KMS-11 (cell line): Measurements from ENCODE around the gene PHTF2.

Source experiments
- H2AFZ ChIP-seq: fragments of 200-600 bp; sonication (generic); 2 replicates; pipeline ENCODE4 v1.6.1; 2016; ENCODE audit warnings: antibody characterized with exemption, mixed run types, low read depth
- H3K27ac ChIP-seq: fragments of 200-600 bp; sonication (generic); 2 replicates; pipeline ENCODE4 v1.6.1; 2016; ENCODE audit warnings: mild to moderate bottlenecking, mixed run types
- H3K27me3 ChIP-seq: fragments of 200-600 bp; sonication (generic); 2 replicates; pipeline ENCODE4 v1.6.1; 2017; ENCODE audit warnings: mild to moderate bottlenecking, low read depth, mixed run types, moderate library complexity; ENCODE audit not compliant: insufficient read depth
- H3K36me3 ChIP-seq: fragments of 200-600 bp; sonication (generic); 2 replicates; pipeline ENCODE4 v1.6.1; 2017; ENCODE audit warnings: mild to moderate bottlenecking, mixed run types; ENCODE audit not compliant: insufficient read depth
- H3K4me1 ChIP-seq: fragments of 200-600 bp; sonication (generic); 2 replicates; pipeline ENCODE4 v1.6.1; 2016; ENCODE audit warnings: mild to moderate bottlenecking, low read depth, mixed run types; ENCODE audit not compliant: poor library complexity, severe bottlenecking
- H3K4me2 ChIP-seq: fragments of 200-600 bp; sonication (generic); 2 replicates; pipeline ENCODE4 v1.7.0; 2016; ENCODE audit warnings: mild to moderate bottlenecking, mixed run types
- H3K4me3 ChIP-seq: fragments of 200-600 bp; sonication (generic); IDR thresholded peaks from 2 replicates; pipeline ENCODE4 v1.6.1; 2017; ENCODE audit warnings: low read depth, low read length, mixed read lengths; ENCODE audit not compliant: insufficient read depth
- H3K79me2 ChIP-seq: fragments of 200-600 bp; sonication (generic); 2 replicates; pipeline ENCODE4 v1.6.1; 2016; ENCODE audit warnings: low read depth, mixed run types; ENCODE audit not compliant: insufficient read depth
- H3K9ac ChIP-seq: fragments of 200-600 bp; sonication (generic); 2 replicates; pipeline ENCODE4 v1.6.1; 2016; ENCODE audit warnings: mild to moderate bottlenecking, mixed run types
- H4K20me1 ChIP-seq: fragments of 200-600 bp; sonication (generic); 2 replicates; pipeline ENCODE4 v1.6.1; 2016; ENCODE audit warnings: mild to moderate bottlenecking, mixed run types; ENCODE audit not compliant: insufficient read depth
- CTCF ChIP-seq: fragments of 200-600 bp; sonication (generic); conservative IDR thresholded peaks from 2 replicates; pipeline ENCODE4 v1.6.1; 2017; ENCODE audit warnings: low read depth, mild to moderate bottlenecking, antibody characterized with exemption, low read length, moderate library complexity, mixed read lengths

PHTF2 gene

GRCh38 chr7:77823787-77824186, 25.2 kb downstream of the PHTF2 start:
- no peaks in the 10 kb centered on the region for H3K4me1 ChIP-seq
- no peaks in the 10 kb centered on the region for H3K27me3 ChIP-seq
- H3K27ac ChIP-seq: no peak overlapping the region
- H3K9ac ChIP-seq: no peak overlapping the region
- no peaks in the 10 kb centered on the region for H4K20me1 ChIP-seq
- peaks cover 10% of the 10 kb centered on the region; the same call in 1 of the 2 replicates for H3K79me2 ChIP-seq
- no peak overlapping the region for H3K4me2 ChIP-seq
- no peak overlapping the region for H2AFZ ChIP-seq
- no peak for TF ChIP-seq CTCF
- H3K36me3 ChIP-seq: no peaks in the 10 kb centered on the region; the same call in 1 of the 2 replicates
- no peak overlapping the region for H3K4me3 ChIP-seq

- TF ChIP-seq CTCF: no peak
- Histone ChIP-seq H3K79me2 (peaks cover 10% of the 10 kb centered on the region; the same call in 1 of the 2 replicates), H3K4me2 (no peak overlapping the region), H3K36me3 (no peaks in the 10 kb centered on the region; the same call in 1 of the 2 replicates), H3K27ac (no peak overlapping the region), H2AFZ (no peak overlapping the region), H3K27me3 (no peaks in the 10 kb centered on the region), H3K4me3 (no peak overlapping the region), H4K20me1 (no peaks in the 10 kb centered on the region), H3K9ac (no peak overlapping the region), H3K4me1 (no peaks in the 10 kb centered on the region)
Measured at GRCh38 chr7:77824636-77825035, 26.1 kb downstream of the PHTF2 start.

GRCh38 chr7:77825131-77825530, 26.6 kb downstream of the PHTF2 start:
- no peak overlapping the region for H2AFZ ChIP-seq
- no peaks in the 10 kb centered on the region for H3K4me1 ChIP-seq
- H4K20me1 ChIP-seq: no peaks in the 10 kb centered on the region
- no peak for TF ChIP-seq CTCF
- H3K79me2 ChIP-seq: peaks cover 9% of the 10 kb centered on the region; the same call in 1 of the 2 replicates
- no peak overlapping the region for H3K4me2 ChIP-seq
- no peaks in the 10 kb centered on the region for H3K27me3 ChIP-seq
- H3K9ac ChIP-seq: no peak overlapping the region
- H3K36me3 ChIP-seq: no peaks in the 10 kb centered on the region; the same call in 1 of the 2 replicates
- no peak overlapping the region for H3K4me3 ChIP-seq
- H3K27ac ChIP-seq: no peak overlapping the region

GRCh38 chr7:77826300-77826699, 27.7 kb downstream of the PHTF2 start:
- no peak overlapping the region for H2AFZ ChIP-seq
- H4K20me1 ChIP-seq: no peaks in the 10 kb centered on the region
- no peak overlapping the region for H3K27ac ChIP-seq
- H3K9ac ChIP-seq: no peak overlapping the region
- H3K79me2 ChIP-seq: peaks cover 9% of the 10 kb centered on the region; the same call in 1 of the 2 replicates
- TF ChIP-seq CTCF: no peak
- no peaks in the 10 kb centered on the region for H3K4me1 ChIP-seq
- no peaks in the 10 kb centered on the region for H3K27me3 ChIP-seq
- H3K36me3 ChIP-seq: no peaks in the 10 kb centered on the region; the same call in 1 of the 2 replicates
- H3K4me2 ChIP-seq: no peak overlapping the region
- no peak overlapping the region for H3K4me3 ChIP-seq
